Measurements from ENCODE around the gene ROR2.

- TF ChIP-seq CTCF (IDR thresholded peaks at IDR 0.05; ENCODE audit: low read depth, low read length, missing input control) (no peak), ZBTB33 (IDR thresholded peaks at IDR 0.05) (no peak), TAF1 (conservative IDR thresholded peaks at IDR 0.05) (no peak)
Measured at GRCh38 chr9:91816356-91816755, 133.7 kb downstream of the ROR2 start.

All from liver (tissue), 3 donors.